HG03457 (cell line): ENCODE measurements around the gene RABGAP1L.
"Not testable (repeated sequence)": the region's sequence is repeated elsewhere in the genome, so short reads cannot be mapped to it uniquely, and the experiment has no call there.

ENCODE experiments used
- ATAC-seq: cut with Tn5 transposase; IDR thresholded peaks from one replicate; pipeline ENCODE4 v1.9.1; 2021; ENCODE audit warnings: moderate number of reproducible peaks; ENCODE audit not compliant: unreplicated experiment

RABGAP1L gene

GRCh38 chr1:174652569-174653280, 493.4 kb downstream of the RABGAP1L start:
- ATAC-seq: no peak

GRCh38 chr1:174654560-174654959, 495.2 kb downstream of the RABGAP1L start:
- ATAC-seq: no peak

- no peak for ATAC-seq
Measured at GRCh38 chr1:174656409-174657059, 497.2 kb downstream of the RABGAP1L start.

DNA sequence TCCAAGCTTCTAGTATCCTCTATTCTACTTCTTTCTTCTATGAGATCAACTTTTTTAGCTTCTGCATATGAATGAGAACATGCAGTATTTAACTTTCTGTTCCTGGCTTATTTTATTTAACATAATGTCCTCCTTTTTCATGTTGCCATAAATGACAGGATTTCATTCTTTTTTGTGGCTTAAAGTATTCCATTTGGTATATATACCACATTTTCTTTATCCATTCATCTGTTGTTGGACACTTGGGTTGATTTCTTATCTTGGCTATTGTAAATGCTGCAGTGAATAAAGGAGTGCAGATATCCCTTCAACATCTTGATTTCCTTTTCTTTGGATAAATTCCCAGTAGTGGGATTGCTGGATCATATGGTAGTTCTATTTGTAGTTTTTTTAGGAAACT, 498.1 kb downstream of the RABGAP1L start:
- no peak for ATAC-seq

DNA sequence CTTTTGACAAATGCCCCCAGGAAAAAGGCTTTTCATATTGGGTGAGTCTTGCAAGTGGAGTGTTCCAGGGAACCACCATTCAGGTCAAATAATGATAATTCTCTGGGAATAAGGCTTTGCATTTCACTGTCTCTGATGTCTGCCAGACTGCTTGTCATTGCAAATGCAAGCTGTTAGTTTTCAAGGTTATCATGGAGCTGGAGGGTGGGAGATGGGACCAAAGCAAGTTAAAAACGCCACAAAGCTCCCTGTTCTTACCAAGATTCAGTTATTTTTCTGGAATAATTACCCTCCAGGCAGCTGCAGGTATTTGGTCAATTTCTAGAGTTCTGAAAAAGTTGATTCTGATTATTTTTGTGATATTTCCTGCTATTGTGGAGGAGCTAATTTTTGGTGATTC, 498.6 kb downstream of the RABGAP1L start:
- no peak for ATAC-seq

DNA sequence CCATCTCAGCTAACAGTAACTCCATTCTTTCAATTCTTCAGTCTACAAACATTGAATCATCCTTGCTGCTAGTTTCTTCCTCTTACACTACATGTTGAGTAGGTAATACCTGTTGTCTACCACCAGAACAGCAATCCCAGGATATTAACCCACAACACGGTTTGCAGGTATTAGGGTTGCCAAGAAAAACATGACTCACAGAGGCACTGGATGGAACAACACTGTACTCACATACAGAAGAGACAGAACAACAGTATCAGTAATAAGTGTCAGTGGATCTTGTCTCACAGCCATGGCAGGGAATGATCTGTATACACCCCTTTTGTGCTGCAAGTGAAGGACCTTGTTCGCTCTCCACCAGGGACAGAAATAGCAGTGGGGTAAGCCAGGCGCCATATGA, 500.5 kb downstream of the RABGAP1L start:
- no peak for ATAC-seq

DNA sequence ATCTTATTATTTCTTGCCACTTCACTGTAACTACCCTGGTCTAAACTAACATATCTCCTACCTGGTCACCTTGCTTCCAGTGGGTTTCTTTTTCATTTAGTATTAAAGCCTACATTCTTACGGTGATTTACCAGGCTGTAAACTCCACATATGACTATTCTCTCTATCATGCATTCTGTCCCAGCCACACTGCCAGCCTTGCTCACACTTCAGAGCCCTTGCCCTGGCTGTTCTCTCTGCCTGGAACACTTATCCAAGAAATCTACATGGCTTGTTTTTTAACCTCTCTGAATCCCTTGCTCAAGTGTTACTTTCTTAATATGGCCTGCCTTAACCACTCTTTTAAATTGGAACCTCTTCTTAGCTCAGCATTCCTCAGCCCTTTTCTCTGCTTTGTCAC, 501.2 kb downstream of the RABGAP1L start:
- no peak for ATAC-seq

DNA sequence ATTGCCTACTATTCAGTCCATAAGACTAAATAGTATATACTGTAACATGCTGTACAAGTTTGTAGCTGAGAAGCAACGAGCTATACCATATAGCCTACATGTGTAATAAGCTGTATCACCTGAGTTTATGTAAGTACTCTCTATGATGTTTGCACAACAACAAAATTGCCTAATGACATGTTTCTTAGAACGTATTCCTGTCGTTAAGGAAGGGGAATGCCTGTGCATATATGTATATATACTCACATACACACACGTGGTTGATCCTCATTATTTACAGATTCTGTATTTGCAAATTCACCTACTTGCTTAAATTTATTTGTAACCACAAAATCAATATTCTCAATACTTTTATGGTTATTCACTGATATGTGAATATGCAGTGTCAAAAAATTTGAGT, 504.0 kb downstream of the RABGAP1L start:
- no peak for ATAC-seq

GRCh38 chr1:174666248-174666647, 506.9 kb downstream of the RABGAP1L start:
- no peak for ATAC-seq

- ATAC-seq: no peak
Measured at GRCh38 chr1:174671826-174672225, 512.5 kb downstream of the RABGAP1L start.

GRCh38 chr1:174676856-174677255, 517.5 kb downstream of the RABGAP1L start:
- no peak for ATAC-seq

DNA sequence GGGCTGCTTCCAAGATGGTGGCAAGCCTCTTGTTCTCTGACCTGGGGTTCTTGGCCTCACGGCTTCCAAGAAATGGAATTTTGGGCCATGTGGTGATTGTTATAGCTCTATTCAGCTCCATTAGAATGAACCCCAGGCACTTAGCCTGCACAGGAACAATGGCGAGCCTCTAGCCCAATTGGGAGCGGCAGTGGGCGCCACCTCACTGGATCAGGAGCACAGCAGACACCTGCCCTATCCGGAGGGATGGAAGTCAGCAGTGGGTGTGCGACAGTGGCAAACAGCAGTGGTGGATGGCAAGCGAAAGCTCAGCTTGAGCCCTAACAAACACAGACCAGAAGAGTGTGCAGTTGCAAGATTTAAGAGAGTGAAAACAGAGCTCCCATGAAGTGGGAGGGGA, 519.3 kb downstream of the RABGAP1L start:
- ATAC-seq: no peak

- no peak for ATAC-seq
Measured at GRCh38 chr1:174680101-174680500, 520.8 kb downstream of the RABGAP1L start.

- ATAC-seq: no peak
Measured at GRCh38 chr1:174682419-174683008, 523.2 kb downstream of the RABGAP1L start.

DNA sequence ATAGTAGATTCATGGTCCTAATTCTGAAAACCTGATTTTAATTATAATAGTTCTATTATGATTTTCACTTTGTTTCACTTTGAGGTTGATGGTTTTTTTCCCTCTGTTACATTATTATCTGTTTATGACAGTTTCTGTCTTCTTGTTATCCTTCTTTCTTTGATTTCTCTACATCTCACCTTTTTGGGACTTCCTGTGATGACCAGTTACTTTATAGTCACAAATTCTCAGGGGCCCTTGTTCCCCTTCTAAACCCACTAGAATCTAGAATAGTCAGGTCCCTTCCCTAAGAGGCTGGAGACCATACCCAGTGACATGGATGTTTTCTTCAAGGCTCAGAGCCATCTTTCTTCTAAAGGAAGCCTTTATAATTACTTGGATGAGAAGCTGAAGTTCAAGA, 526.9 kb downstream of the RABGAP1L start:
- ATAC-seq: no peak

GRCh38 chr1:174689524-174689923, 530.2 kb downstream of the RABGAP1L start:
- no peak for ATAC-seq

DNA sequence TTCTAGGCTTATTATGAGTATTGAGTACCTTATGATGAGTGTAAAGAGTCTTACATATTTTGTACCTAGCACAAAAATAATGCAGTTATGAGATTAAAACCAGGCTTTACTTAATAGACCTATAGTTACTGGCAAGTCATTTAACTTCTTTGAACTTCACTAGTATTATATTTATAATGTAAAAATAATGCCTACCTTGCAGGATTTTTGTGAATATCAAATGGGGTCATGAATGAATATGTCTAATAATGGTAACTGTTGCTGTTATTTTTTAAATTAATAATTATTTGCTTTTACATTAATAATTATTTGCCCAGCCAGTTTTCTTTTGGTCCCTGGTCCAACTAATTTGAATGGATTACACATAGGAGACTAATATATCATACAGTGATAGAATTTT, 530.9 kb downstream of the RABGAP1L start:
- ATAC-seq: no peak

DNA sequence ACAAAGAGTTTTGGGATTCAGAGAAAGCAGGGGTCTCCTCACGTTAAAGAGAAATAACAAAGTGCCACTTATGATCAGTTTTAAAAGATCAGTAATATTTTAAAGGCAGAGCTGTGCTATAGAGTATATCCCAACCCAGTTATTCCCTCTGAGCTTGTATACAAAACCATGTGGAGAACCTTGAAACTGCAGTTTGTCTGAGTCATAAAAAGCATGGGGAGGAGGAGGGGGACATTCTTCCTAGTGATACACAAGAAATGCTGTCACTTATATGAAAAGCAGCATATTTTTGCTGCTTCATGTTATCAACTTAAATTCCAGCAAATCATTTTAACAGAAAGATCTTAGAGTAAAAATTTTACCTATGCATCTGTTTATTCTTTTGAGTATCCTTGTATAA, 533.0 kb downstream of the RABGAP1L start:
- no peak for ATAC-seq

GRCh38 chr1:174693085-174693484, 533.8 kb downstream of the RABGAP1L start:
- no peak for ATAC-seq

GRCh38 chr1:174693539-174693938, 534.2 kb downstream of the RABGAP1L start:
- not testable (repeated sequence) for ATAC-seq

DNA sequence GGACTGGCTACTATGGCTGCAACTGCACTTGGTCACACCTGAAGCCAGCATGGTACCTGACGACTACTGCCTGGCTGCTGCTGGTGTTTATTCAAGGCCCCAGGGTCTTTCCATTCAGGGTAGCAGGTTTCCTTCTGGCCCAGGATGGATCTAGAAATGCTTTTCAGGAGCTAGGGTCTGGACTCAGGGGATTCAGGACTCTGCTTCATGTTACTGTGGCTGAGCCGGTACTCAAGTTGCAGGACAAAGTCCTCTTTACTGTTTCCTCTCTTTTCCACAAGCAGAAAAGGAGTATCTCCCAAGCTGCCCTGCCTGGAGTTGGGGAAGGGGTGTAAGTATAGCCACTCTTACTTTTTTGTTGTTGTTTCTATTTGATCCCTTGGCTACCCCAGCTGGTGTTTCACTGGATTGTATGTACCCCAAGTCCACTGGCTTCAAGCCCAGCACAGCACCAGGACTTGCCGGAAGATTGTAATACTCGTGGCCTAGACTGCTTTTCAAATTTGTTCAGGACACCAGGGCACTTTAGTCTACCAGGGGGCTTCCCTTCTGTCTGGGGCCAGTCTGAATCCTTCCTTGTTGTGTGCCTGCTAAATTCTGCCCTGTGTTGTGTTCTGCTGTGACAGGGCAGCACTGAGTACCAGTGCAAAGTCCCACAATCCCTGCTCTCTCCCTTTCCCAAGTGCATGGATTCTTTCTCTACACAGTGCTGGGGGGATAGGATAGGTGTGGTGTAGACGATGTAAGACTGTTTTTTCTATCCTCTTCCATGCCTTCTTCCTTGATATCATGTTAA, 536.9 kb downstream of the RABGAP1L start:
- ATAC-seq: no peak

DNA sequence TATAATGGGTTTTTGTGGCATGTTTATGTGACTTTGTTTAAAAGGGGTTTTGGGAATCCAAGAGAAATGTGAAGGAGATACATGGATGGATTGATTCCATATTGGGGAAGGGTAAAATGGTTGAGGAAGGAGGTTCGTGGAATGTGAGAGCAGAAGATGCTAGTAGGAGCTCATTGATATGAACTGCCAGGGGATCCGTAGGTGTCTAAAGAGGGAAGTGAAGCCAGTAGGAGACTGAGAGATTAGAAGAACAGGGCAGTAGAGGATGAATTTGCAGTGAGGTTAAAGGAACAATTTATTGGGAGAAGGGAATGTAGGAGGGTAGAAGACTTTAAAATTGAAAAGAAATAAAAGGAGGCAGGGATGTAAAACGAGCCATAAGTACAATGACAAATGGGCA, 541.0 kb downstream of the RABGAP1L start:
- ATAC-seq: no peak
